SK-N-DZ (cell line): Measurements from ENCODE around the gene RBBP8NL.
"Not testable (repeated sequence)": the region's sequence is repeated elsewhere in the genome, so short reads cannot be mapped to it uniquely, and the experiment has no call there.

ENCODE experiments used
- DNase-seq: peaks from one replicate; pipeline ENCODE4 v3.0.0-alpha.2; 2015; ENCODE audit warnings: low spot score

The RBBP8NL gene

GRCh38 chr20:62376112-62377063 is 51.0 kb downstream of the RBBP8NL start:
- DNase-seq: peak; percentile 85

- DNase-seq: peak; percentile 55
Measured at GRCh38 chr20:62374331-62375152, 52.8 kb downstream of the RBBP8NL start.

- not testable (repeated sequence) for DNase-seq
Measured at GRCh38 chr20:62373631-62374179, 53.6 kb downstream of the RBBP8NL start.

- no peak for DNase-seq
Measured at GRCh38 chr20:62372042-62372993, 55.0 kb downstream of the RBBP8NL start.

- no peak for DNase-seq
Measured at GRCh38 chr20:62371588-62372041, 55.7 kb downstream of the RBBP8NL start.

- DNase-seq: peak; percentile 72
Measured at GRCh38 chr20:62370807-62371587, 56.3 kb downstream of the RBBP8NL start.

- DNase-seq: no peak
Measured at GRCh38 chr20:62370115-62370806, 57.1 kb downstream of the RBBP8NL start.

- no peak for DNase-seq
Measured at GRCh38 chr20:62369815-62370114, 57.6 kb downstream of the RBBP8NL start.

GRCh38 chr20:62368976-62369814 is 58.1 kb downstream of the RBBP8NL start:
- peak; percentile 75 for DNase-seq

GRCh38 chr20:62368392-62368975 is 58.9 kb downstream of the RBBP8NL start:
- DNase-seq: peak; percentile 83

GRCh38 chr20:62367633-62368391 is 59.5 kb downstream of the RBBP8NL start:
- peak; percentile 73 for DNase-seq

GRCh38 chr20:62367136-62367632 is 60.2 kb downstream of the RBBP8NL start, which contains the start of gene LAMA5:
TSS of gene LAMA5 (minus strand) at chr20:62367312. CDS start at chr20:62367245, 67 bp downstream.
- peak; percentile 59 for DNase-seq

- peak; percentile 72 for DNase-seq
Measured at GRCh38 chr20:62366370-62367135, 60.8 kb downstream of the RBBP8NL start.

GRCh38 chr20:62365814-62366369 is 61.4 kb downstream of the RBBP8NL start:
- no peak for DNase-seq

GRCh38 chr20:62364911-62365736 is 62.2 kb downstream of the RBBP8NL start:
- no peak for DNase-seq
